OCI-LY7 (cell line): ENCODE measurements around the gene ZNF587B. TPM values are rescaled to one million over a fixed set of nuclear protein-coding genes. Genes with fewer than 3 reads are reported as not detected.
"Not testable (repeated sequence)": the region's sequence is repeated elsewhere in the genome, so short reads cannot be mapped to it uniquely, and the experiment has no call there.

ENCODE experiments used
- BruUV-seq: library from RNA; stranded (reverse); fragments of 400-500 nt; replicated peaks from 2 replicates; lab custom pipeline; 2021; lab: Mats Ljungman, UMichigan
- CTCF ChIA-PET: fragments of 300-600 bp; sonication (Branson Sonifier 250); formaldehyde crosslinking; loops from one replicate; lab custom pipeline; 2022; ENCODE audit warnings: antibody characterized with exemption; ENCODE audit not compliant: unreplicated experiment; lab: Charles Lee
- POLR2A ChIA-PET: fragments of 300-600 bp; sonication (Branson Sonifier 250); formaldehyde crosslinking; loops from one replicate; lab custom pipeline; 2022; ENCODE audit warnings: antibody characterized with exemption; lab: Charles Lee
- DNase-seq: peaks from one replicate; pipeline ENCODE4 v3.0.0-alpha.2; 2015; ENCODE audit warnings: low spot score
- H2AFZ ChIP-seq: fragments of 200-600 bp; sonication (generic), shearing (Covaris generic); 2 replicates; pipeline ENCODE4 v1.6.1; 2014; ENCODE audit warnings: mild to moderate bottlenecking, antibody characterized with exemption, low read length, moderate library complexity
- H3K27ac ChIP-seq: fragments of 200-600 bp; sonication (generic); 2 replicates; pipeline ENCODE4 v1.5.1; 2014; ENCODE audit warnings: mixed run types, low read depth, mild to moderate bottlenecking, moderate library complexity, low read length, inconsistent platforms; ENCODE audit not compliant: poor library complexity, severe bottlenecking
- H3K36me3 ChIP-seq: fragments of 200-600 bp; sonication (generic); 2 replicates; pipeline ENCODE4 v1.6.1; 2014; ENCODE audit warnings: mild to moderate bottlenecking, antibody characterized with exemption, low read length, moderate library complexity, mixed read lengths; ENCODE audit not compliant: insufficient read depth
- H3K4me1 ChIP-seq: fragments of 200-600 bp; sonication (generic); 2 replicates; pipeline ENCODE4 v1.5.1; 2014; ENCODE audit warnings: mild to moderate bottlenecking, low read length; ENCODE audit not compliant: insufficient read depth, poor library complexity, severe bottlenecking
- H3K4me2 ChIP-seq: fragments of 200-600 bp; sonication (generic); 2 replicates; pipeline ENCODE4 v1.6.1; 2014; ENCODE audit warnings: mild to moderate bottlenecking, low read length
- H3K4me3 ChIP-seq: fragments of 200-600 bp; sonication (generic); 2 replicates; pipeline ENCODE4 v1.5.1; 2014; ENCODE audit warnings: mild to moderate bottlenecking, low read depth, low read length; ENCODE audit not compliant: poor library complexity, severe bottlenecking
- H3K79me2 ChIP-seq: fragments of 200-600 bp; sonication (generic); 2 replicates; pipeline ENCODE4 v1.6.1; 2016; ENCODE audit warnings: low read depth, mild to moderate bottlenecking, low read length, moderate library complexity, mixed read lengths; ENCODE audit not compliant: insufficient read depth
- H3K9me2 ChIP-seq: fragments of 200-600 bp; sonication (generic); 2 replicates; pipeline ENCODE4 v1.6.1; 2016; ENCODE audit warnings: mild to moderate bottlenecking, low read length, mixed read lengths; ENCODE audit not compliant: insufficient read depth
- H3K9me3 ChIP-seq: fragments of 200-600 bp; sonication (generic); 2 replicates; pipeline ENCODE4 v1.6.1; 2014; ENCODE audit warnings: mild to moderate bottlenecking, mixed run types, low read length, mixed read lengths
- H4K20me1 ChIP-seq: fragments of 200-600 bp; sonication (generic); 2 replicates; pipeline ENCODE4 v1.6.1; 2014; ENCODE audit warnings: mild to moderate bottlenecking, antibody characterized with exemption, low read length, moderate library complexity, mixed read lengths; ENCODE audit not compliant: insufficient read depth
- CTCF ChIP-seq: fragments of 200-600 bp; sonication (generic); conservative IDR thresholded peaks from 2 replicates; pipeline ENCODE4 v1.5.1; 2014; ENCODE audit warnings: mild to moderate bottlenecking, antibody characterized with exemption, low read length, moderate library complexity, mixed read lengths
- EZH2phosphoT487 ChIP-seq: fragments of 200-600 bp; sonication (generic); IDR thresholded peaks from 2 replicates; pipeline ENCODE4 v1.6.1; 2018; ENCODE audit warnings: low read depth, borderline replicate concordance, mild to moderate bottlenecking, mixed run types, antibody characterized with exemption, low read length, moderate library complexity, mixed read lengths
- intact Hi-C: fragments of 100-400 bp; cut with micrococcal nuclease; formaldehyde crosslinking; loops from one replicate; pipeline ENCODE4 v1.10.0; 2022; ENCODE audit not compliant: unreplicated experiment
- total RNA-seq, 2 experiments: library from RNA; depleted of rRNA in 1 of 2; stranded (reverse); fragments of >200 nt in 1 of 2; shearing (Covaris generic) in 1 of 2; gene quantifications; 2 replicates each; pipeline ENCODE4 v1.2.3, GENCODE V29; 2014 to 2022

The ZNF587B gene
- total RNA-seq, 2 experiments from 2014 or later = 20.2 to 25.8 TPM

- intact Hi-C loops = no loop called here
- Histone ChIP-seq H3K36me3 (peaks cover 52% of the 10 kb centered on the region), H3K79me2 (peaks cover 30% of the 10 kb centered on the region; the same call in 1 of the 2 replicates), H3K9me3 (no peaks in the 10 kb centered on the region), H4K20me1 (no peaks in the 10 kb centered on the region), H3K4me2 (peak overlapping the region; percentile 76), H3K27ac (peak overlapping the region; percentile 65), H3K9me2 (no peaks in the 10 kb centered on the region), H3K4me1 (peaks cover 11% of the 10 kb centered on the region), H3K4me3 (peak overlapping the region; percentile 88), H2AFZ (no peak overlapping the region; the same call in 1 of the 2 replicates)
- DNase-seq = peak; percentile 20
- ChIA-PET CTCF (no interaction called here), POLR2A (no interaction called here)
- no peak for TF ChIP-seq CTCF
- TF ChIP-seq EZH2phosphoT487 = no peak
- no TSS peak for BruUV-seq
Measured at GRCh38 chr19:57850553-57851017, 20.5 kb downstream of the ZNF587B start.

- peaks cover 11% of the 10 kb centered on the region for H3K4me1 ChIP-seq
- DNase-seq, intact Hi-C loops, H3K9me2 ChIP-seq, CTCF ChIA-PET, H3K27ac ChIP-seq, H2AFZ ChIP-seq, H4K20me1 ChIP-seq, H3K4me3 ChIP-seq, BruUV-seq, H3K4me2 ChIP-seq, H3K9me3 ChIP-seq: not testable (repeated sequence)
- peaks cover 30% of the 10 kb centered on the region; the same call in 1 of the 2 replicates for H3K79me2 ChIP-seq
- peaks cover 52% of the 10 kb centered on the region for H3K36me3 ChIP-seq
- POLR2A ChIA-PET = interaction anchor here (0.6 kb wide), 1 partner anchor 25 kb away, joined by 3 read pairs; no protein-coding TSS in a partner anchor
Measured at GRCh38 chr19:57851812-57852603, 21.9 kb downstream of the ZNF587B start.

GRCh38 chr19:57854117-57854516, 24.0 kb downstream of the ZNF587B start:
- peaks cover 11% of the 10 kb centered on the region for H3K4me1 ChIP-seq
- H3K9me3 ChIP-seq, H2AFZ ChIP-seq, BruUV-seq, DNase-seq, H3K4me2 ChIP-seq, H3K27ac ChIP-seq, H4K20me1 ChIP-seq, CTCF ChIA-PET, H3K9me2 ChIP-seq, intact Hi-C loops, H3K4me3 ChIP-seq: not testable (repeated sequence)
- H3K36me3 ChIP-seq = peaks cover 62% of the 10 kb centered on the region
- POLR2A ChIA-PET = interaction anchor here (0.7 kb wide), 1 partner anchor 38 kb away, joined by 3 read pairs; no protein-coding TSS in a partner anchor
- H3K79me2 ChIP-seq = peaks cover 30% of the 10 kb centered on the region; the same call in 1 of the 2 replicates

- POLR2A ChIA-PET, H3K4me2 ChIP-seq, intact Hi-C loops, BruUV-seq, H4K20me1 ChIP-seq, H3K27ac ChIP-seq, H3K4me1 ChIP-seq, H3K4me3 ChIP-seq, H3K9me3 ChIP-seq, CTCF ChIA-PET, H3K9me2 ChIP-seq, DNase-seq, H2AFZ ChIP-seq: not testable (repeated sequence)
- Histone ChIP-seq H3K79me2 (peaks cover 15% of the 10 kb centered on the region), H3K36me3 (peaks cover 87% of the 10 kb centered on the region)
Measured at GRCh38 chr19:57862351-57862750, 32.3 kb downstream of the ZNF587B start.
